Measurements from ENCODE around the gene SCLY.

SCLY gene

DNA sequence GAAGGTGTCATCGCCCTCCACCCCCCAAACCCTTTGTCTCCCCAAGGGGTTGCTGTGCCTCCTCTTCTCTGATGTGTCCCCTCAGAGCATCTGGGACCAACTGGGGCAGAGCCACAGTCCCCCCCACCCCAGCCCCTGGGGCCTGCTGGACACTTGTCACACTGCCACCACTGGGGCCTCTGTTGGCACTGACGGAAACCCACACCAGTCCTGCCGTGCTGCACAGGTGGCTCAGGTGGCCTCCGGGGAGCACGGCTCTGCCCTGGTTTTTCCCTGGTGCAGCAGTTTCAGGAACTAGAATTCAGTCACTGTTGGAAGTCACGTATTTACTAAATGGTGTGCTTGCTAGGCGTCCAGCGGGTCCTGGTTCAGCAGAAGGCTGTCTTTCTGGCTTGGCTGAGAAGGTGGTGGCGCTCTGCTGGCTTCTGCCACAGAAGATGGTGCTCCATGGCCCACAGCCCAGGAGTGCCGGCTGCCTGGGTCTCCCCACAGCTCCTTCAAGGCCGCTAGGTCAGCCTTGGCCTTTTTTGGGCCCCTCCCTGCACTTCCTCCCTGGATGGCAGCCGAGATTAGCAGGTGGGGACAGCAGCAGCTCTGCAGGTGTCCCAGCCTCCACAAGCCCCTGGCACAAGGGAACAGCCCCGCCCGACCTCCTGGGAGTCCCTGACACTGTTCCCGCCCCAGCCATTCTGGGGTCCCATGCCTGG is 59.1 kb downstream of the SCLY start (continued):
- TF ChIP-seq, protein P1, sequence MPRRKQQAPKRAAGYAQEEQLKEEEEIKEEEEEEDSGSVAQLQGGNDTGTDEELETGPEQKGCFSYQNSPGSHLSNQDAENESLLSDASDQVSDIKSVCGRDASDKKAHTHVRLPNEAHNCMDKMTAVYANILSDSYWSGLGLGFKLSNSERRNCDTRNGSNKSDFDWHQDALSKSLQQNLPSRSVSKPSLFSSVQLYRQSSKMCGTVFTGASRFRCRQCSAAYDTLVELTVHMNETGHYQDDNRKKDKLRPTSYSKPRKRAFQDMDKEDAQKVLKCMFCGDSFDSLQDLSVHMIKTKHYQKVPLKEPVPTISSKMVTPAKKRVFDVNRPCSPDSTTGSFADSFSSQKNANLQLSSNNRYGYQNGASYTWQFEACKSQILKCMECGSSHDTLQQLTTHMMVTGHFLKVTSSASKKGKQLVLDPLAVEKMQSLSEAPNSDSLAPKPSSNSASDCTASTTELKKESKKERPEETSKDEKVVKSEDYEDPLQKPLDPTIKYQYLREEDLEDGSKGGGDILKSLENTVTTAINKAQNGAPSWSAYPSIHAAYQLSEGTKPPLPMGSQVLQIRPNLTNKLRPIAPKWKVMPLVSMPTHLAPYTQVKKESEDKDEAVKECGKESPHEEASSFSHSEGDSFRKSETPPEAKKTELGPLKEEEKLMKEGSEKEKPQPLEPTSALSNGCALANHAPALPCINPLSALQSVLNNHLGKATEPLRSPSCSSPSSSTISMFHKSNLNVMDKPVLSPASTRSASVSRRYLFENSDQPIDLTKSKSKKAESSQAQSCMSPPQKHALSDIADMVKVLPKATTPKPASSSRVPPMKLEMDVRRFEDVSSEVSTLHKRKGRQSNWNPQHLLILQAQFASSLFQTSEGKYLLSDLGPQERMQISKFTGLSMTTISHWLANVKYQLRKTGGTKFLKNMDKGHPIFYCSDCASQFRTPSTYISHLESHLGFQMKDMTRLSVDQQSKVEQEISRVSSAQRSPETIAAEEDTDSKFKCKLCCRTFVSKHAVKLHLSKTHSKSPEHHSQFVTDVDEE (CRISPR knock-in tag; IDR thresholded peaks at IDR 0.05): no peak
- no peak for TF ChIP-seq BACH2 (CRISPR knock-in tag; IDR thresholded peaks at IDR 0.05; ENCODE audit: borderline replicate concordance)
- no peak for TF ChIP-seq ARNTL (CRISPR knock-in tag; IDR thresholded peaks at IDR 0.05; ENCODE audit: borderline replicate concordance, low read depth)

DNA sequence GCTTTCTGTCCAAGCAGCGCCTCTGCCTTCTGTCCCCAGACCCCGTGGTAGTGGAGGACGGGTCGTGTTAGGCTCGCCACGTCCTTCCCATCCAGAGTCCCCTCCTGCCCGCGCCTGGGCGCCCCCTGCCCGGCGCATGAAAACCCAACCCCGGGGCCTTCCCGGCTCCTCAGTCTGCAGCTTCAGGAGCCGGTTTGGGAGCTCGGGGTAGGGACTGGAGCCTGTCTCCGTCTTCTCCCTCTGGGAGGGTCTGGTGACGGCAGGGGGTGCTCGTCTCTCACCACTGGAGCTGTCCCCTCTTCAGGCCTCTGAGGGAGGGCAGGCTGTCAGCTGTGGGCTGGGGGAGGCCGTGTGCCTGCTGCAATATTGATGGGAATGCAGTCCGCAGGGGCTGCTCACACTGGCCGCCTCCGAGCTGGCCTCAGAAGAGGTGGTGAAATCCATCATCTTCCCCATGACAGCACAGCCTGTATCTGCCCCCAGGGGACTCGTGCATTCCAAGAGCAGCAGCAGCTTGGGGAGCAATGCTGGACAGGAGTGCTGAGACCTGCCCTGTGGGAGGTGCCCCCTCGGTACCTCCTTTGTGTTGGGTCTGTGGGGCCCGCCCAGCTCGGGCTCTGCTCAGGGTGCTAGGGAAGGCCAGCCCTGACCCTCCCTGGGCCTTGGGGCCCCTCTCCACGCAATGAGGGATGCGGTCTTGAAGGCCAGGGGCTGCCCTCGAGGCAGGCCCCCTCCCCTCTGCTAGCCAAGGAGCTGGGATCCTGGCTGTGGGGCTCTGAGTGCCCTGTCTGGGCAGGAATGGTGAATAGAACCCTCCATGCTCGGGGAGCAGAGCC is 59.9 kb downstream of the SCLY start:
- TF ChIP-seq TCF4 (CRISPR knock-in tag; IDR thresholded peaks at IDR 0.05; ENCODE audit: borderline replicate concordance): no peak
- TF ChIP-seq ZC3H10 (CRISPR knock-in tag; IDR thresholded peaks at IDR 0.05): no peak
- ATAC-seq: peak; percentile 45

DNA sequence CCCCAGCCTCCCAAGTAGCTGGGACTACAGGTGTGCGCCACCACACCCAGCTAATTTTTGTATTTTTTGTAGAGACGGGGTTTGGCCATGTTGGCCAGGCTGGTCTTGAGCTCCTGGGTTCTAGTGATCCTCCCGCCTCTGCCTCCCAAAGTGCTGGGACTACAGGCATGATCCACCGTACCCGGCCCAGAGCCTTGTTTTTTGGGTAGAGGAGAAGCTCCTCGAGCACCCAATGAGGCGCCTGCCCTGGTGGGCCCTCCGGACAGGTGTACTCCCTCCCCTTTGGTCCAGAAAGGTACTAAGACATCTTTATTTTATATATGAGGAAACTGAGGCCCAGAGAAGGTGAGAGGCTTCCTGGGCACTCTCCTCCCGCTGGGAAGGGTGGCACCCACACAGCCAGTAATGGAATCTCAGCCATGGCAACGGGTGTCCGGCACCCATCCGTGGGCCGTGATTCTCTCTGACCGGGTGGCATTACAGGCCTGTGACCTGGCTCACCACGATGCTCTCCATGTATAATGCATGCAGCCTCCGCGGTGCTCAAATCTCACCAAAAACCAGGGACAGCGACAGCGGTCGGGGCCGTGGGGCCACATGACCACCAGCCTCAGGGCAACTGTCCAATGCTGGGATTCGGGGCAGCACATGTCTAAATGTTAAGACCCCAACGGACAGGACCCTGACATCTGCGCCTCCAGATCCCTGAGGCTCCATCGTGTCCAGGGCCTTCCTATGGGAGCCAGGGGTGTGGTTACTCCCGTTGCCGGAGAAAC is 60.9 kb downstream of the SCLY start:
- no peak for ATAC-seq
- no peak for TF ChIP-seq CSDC2 (CRISPR knock-in tag; IDR thresholded peaks at IDR 0.05)
- TF ChIP-seq BACH2 (CRISPR knock-in tag; IDR thresholded peaks at IDR 0.05; ENCODE audit: borderline replicate concordance): no peak

DNA sequence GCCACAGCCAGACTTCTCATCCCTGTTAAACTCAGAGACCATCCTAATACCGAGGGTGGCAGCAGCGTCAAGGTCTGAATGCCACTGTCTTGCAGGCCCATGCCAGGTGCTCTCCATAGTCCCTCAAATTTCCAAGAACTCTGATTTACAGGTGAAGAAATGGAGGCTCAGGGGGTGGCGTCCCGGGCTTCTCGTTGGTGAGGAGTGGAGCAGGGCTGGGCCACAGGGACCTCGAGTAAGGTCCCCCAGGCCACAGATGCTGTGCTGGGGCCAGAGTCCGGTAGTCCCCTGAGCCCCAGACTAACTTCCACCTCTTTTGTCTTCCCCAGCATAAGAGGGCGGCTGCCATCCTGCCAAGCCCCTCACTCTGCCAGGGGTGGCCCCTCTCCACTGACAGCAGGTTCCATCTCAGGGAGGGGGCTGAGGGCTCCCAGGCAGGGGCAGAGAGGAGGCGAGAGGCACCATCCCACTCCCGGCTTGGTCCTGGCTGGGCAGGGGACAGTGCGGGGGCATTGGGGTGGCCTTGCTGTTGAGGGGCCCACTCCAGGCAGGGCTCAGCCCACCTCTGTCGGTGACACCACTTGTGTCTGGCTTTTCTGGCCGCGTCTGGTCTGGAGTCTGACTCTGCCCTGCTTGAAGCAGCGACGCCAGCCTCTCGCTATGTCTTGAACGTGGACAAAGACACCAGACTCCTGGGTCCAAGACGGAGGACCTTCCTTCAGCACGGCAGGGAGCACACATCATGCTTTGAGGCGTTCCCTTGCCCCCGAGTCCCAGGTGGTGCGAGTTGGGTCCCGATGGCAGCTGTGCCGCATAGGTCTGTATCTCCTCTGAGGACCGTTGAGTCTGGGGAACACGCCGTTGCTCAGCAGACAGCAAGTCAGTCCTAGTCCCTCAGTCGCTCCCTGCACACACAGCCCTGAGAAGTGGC is 61.8 kb downstream of the SCLY start:
- TF ChIP-seq ZNF70 (CRISPR knock-in tag; IDR thresholded peaks at IDR 0.05) (no peak), CSDC2 (CRISPR knock-in tag; IDR thresholded peaks at IDR 0.05) (no peak), TOX (CRISPR knock-in tag; IDR thresholded peaks at IDR 0.05; ENCODE audit: borderline replicate concordance) (no peak), ZFP3 (CRISPR knock-in tag; IDR thresholded peaks at IDR 0.05) (no peak), RARB (CRISPR knock-in tag; IDR thresholded peaks at IDR 0.05) (no peak), BACH2 (CRISPR knock-in tag; IDR thresholded peaks at IDR 0.05; ENCODE audit: borderline replicate concordance) (no peak), PPARA (CRISPR knock-in tag; IDR thresholded peaks at IDR 0.05; ENCODE audit: borderline replicate concordance) (no peak), ZNF565 (CRISPR knock-in tag; conservative IDR thresholded peaks at IDR 0.05; ENCODE audit: low read depth) (no peak), OSR1 (CRISPR knock-in tag; IDR thresholded peaks at IDR 0.05) (no peak), SNAI2 (CRISPR knock-in tag; IDR thresholded peaks at IDR 0.05) (no peak), GLIS3 (CRISPR knock-in tag; IDR thresholded peaks at IDR 0.05) (no peak), ZFP30 (CRISPR knock-in tag; IDR thresholded peaks at IDR 0.05) (no peak)
- TF ChIP-seq, protein P1 (CRISPR knock-in tag; IDR thresholded peaks at IDR 0.05): no peak
- TF ChIP-seq, protein P2, sequence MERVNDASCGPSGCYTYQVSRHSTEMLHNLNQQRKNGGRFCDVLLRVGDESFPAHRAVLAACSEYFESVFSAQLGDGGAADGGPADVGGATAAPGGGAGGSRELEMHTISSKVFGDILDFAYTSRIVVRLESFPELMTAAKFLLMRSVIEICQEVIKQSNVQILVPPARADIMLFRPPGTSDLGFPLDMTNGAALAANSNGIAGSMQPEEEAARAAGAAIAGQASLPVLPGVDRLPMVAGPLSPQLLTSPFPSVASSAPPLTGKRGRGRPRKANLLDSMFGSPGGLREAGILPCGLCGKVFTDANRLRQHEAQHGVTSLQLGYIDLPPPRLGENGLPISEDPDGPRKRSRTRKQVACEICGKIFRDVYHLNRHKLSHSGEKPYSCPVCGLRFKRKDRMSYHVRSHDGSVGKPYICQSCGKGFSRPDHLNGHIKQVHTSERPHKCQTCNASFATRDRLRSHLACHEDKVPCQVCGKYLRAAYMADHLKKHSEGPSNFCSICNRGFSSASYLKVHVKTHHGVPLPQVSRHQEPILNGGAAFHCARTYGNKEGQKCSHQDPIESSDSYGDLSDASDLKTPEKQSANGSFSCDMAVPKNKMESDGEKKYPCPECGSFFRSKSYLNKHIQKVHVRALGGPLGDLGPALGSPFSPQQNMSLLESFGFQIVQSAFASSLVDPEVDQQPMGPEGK (CRISPR knock-in tag; IDR thresholded peaks at IDR 0.05; ENCODE audit: borderline replicate concordance): no peak
- ATAC-seq: no peak

Data from SK-N-SH treated with all-trans-retinoic acid at 6 μM for 48 hours (cell line).